ENCODE results near the gene SLC25A21. TPM values are rescaled to one million over a fixed set of nuclear protein-coding genes. Genes with fewer than 3 reads are reported as not detected.

SLC25A21 gene
- total RNA-seq, 4 donors from 2014 or later, result 2.0 TPM; not detected in 3

DNA sequence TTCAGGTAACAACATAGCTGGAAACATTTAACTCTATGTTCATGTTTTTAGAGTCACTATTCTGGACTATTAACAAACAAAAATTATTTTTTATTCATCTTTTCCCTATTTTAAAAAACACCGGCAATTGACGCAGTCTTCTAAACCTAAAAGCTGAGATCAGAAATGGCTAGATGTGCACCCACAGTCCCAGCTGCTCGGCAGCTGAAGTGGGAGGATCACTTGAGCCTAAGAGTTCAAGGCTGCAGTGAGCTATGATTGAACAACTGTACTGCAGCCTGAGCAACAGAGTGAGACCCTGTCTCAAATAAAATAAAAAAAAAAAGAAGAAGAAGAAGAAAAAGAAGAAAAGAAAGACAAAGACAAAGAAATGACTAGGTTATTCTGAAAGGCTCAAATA is 446.3 kb downstream of the SLC25A21 start:
- Histone ChIP-seq H3K27ac (no peak overlapping the region), H3K4me3 (no peak overlapping the region), H3K36me3 (no peaks in the 10 kb centered on the region), H3K9me3 (no peaks in the 10 kb centered on the region), H3K27me3 (no peaks in the 10 kb centered on the region), H3K4me1 (no peaks in the 10 kb centered on the region)
- no peak for DNase-seq (ENCODE audit: low spot score in 2 of 2)
- WGBS, result 89% methylated on average over 3 of the region's 3 CpGs
- TF ChIP-seq POLR2AphosphoS5 (IDR thresholded peaks at IDR 0.05) (no peak), EP300 (IDR thresholded peaks at IDR 0.05) (no peak), POLR2A (IDR thresholded peaks at IDR 0.05) (no peak)
- TF ChIP-seq, protein P1, sequence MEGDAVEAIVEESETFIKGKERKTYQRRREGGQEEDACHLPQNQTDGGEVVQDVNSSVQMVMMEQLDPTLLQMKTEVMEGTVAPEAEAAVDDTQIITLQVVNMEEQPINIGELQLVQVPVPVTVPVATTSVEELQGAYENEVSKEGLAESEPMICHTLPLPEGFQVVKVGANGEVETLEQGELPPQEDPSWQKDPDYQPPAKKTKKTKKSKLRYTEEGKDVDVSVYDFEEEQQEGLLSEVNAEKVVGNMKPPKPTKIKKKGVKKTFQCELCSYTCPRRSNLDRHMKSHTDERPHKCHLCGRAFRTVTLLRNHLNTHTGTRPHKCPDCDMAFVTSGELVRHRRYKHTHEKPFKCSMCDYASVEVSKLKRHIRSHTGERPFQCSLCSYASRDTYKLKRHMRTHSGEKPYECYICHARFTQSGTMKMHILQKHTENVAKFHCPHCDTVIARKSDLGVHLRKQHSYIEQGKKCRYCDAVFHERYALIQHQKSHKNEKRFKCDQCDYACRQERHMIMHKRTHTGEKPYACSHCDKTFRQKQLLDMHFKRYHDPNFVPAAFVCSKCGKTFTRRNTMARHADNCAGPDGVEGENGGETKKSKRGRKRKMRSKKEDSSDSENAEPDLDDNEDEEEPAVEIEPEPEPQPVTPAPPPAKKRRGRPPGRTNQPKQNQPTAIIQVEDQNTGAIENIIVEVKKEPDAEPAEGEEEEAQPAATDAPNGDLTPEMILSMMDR (IDR thresholded peaks at IDR 0.05), result no peak

DNA sequence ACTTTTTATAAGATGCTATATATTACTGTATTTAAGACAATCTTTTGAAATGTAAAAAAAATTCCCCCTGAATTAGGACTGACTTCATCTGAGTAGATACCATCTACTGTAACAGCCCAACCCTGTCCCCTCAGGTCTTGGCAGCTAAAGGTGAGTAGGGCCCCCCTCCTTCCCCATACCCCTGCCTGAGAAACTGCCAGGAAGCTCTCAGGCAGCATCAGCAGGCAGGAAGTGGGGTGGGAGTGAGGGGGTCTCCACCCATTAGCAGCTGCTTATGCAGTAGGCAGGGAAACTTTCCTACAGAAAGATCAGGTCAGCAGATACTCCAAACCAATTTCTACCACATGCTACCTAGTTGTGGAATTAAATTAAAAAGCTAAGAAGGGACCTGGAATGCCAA is 448.2 kb downstream of the SLC25A21 start:
- Histone ChIP-seq H3K36me3 (no peaks in the 10 kb centered on the region), H3K9me3 (no peaks in the 10 kb centered on the region), H3K4me3 (no peak overlapping the region), H3K27me3 (no peaks in the 10 kb centered on the region), H3K4me1 (no peaks in the 10 kb centered on the region), H3K27ac (no peak overlapping the region)
- no peak for TF ChIP-seq EP300 (IDR thresholded peaks at IDR 0.05)
- TF ChIP-seq, protein P1 (IDR thresholded peaks at IDR 0.05), result no peak
- TF ChIP-seq POLR2AphosphoS5 (IDR thresholded peaks at IDR 0.05), result no peak
- no peak for TF ChIP-seq POLR2A (IDR thresholded peaks at IDR 0.05)
- no peak for DNase-seq (ENCODE audit: low spot score in 2 of 2)

DNA sequence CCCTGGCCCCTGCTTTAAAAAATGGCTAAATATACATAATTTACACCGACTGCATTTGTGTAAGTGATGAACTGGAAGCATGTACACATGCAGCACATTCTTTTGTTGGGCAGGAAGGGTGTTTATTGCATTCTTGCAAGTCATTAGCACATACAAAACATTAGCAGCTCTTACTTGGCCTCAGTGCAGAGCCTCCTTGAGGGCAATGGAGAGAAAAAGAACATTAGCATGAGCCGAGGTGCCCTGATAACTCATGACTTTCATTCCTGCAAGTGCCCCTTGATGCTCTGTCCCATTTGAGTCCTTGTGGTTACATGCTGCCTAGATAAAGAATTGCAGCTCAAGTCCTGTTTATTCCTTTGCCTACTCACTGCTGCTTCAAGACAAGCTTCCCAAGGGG is 448.9 kb downstream of the SLC25A21 start:
- Histone ChIP-seq H3K36me3 (no peaks in the 10 kb centered on the region), H3K9me3 (no peaks in the 10 kb centered on the region), H3K27me3 (no peaks in the 10 kb centered on the region), H3K4me1 (no peaks in the 10 kb centered on the region), H3K4me3 (no peak overlapping the region), H3K27ac (no peak overlapping the region)
- TF ChIP-seq, protein P1 (IDR thresholded peaks at IDR 0.05), result no peak
- TF ChIP-seq EP300 (IDR thresholded peaks at IDR 0.05) (no peak), POLR2A (IDR thresholded peaks at IDR 0.05) (no peak), POLR2AphosphoS5 (IDR thresholded peaks at IDR 0.05) (no peak)
- DNase-seq (ENCODE audit: low spot score in 2 of 2), result no peak
- WGBS, result 31% methylated on average over 2 of the region's 2 CpGs

GRCh38 chr14:36721877-36722276 is 450.5 kb downstream of the SLC25A21 start:
- no peaks in the 10 kb centered on the region for H3K27me3 ChIP-seq
- no peaks in the 10 kb centered on the region for H3K36me3 ChIP-seq
- DNase-seq (ENCODE audit: low spot score in 2 of 2), result no peak
- no peak overlapping the region for H3K27ac ChIP-seq
- H3K4me1 ChIP-seq, result no peaks in the 10 kb centered on the region
- TF ChIP-seq POLR2A (IDR thresholded peaks at IDR 0.05) (no peak), EP300 (IDR thresholded peaks at IDR 0.05) (no peak), POLR2AphosphoS5 (IDR thresholded peaks at IDR 0.05) (no peak)
- TF ChIP-seq, protein P1 (IDR thresholded peaks at IDR 0.05), result no peak
- H3K9me3 ChIP-seq, result no peaks in the 10 kb centered on the region
- H3K4me3 ChIP-seq, result no peak overlapping the region
- 73% methylated on average over 1 of the region's 1 CpG for WGBS

DNA sequence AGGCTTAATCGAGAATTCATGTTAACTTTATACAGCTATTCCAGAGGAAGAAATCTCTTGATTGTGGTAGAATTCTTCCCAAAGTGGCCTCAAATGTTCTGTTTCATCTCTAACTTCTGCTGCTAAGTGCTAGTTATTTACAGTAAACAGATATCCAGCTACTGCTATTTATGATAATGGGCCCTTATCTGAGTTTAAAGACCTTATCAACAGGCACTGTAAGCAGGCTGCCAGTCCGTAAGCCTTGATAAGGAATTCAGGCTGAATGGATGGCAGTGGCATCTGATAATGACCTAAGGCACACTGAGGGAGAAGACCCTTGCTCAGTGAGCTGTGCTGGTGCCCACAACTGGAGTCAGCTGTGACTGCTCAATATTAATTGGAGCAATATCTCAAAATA is 451.7 kb downstream of the SLC25A21 start:
- H3K4me1 ChIP-seq, result no peaks in the 10 kb centered on the region
- no peak overlapping the region for H3K4me3 ChIP-seq
- WGBS, result 96% methylated on average over 2 of the region's 2 CpGs
- no peaks in the 10 kb centered on the region for H3K9me3 ChIP-seq
- no peak for DNase-seq (ENCODE audit: low spot score in 2 of 2)
- TF ChIP-seq, protein P1 (IDR thresholded peaks at IDR 0.05), result no peak
- no peak overlapping the region for H3K27ac ChIP-seq
- no peaks in the 10 kb centered on the region for H3K36me3 ChIP-seq
- H3K27me3 ChIP-seq, result no peaks in the 10 kb centered on the region

Data from suprapubic skin (tissue), 4 donors.